ENCODE results near the gene FAM222B. TPM values are rescaled to one million over a fixed set of nuclear protein-coding genes. Genes with fewer than 3 reads are reported as not detected.

Gene FAM222B
- total and polyA plus RNA-seq, 9 of the 15 experiments (the other 6 are each of a cell fraction or from before 2014, with no cell fraction given) = 4.0 to 34.6 (median 7.5) TPM

DNA sequence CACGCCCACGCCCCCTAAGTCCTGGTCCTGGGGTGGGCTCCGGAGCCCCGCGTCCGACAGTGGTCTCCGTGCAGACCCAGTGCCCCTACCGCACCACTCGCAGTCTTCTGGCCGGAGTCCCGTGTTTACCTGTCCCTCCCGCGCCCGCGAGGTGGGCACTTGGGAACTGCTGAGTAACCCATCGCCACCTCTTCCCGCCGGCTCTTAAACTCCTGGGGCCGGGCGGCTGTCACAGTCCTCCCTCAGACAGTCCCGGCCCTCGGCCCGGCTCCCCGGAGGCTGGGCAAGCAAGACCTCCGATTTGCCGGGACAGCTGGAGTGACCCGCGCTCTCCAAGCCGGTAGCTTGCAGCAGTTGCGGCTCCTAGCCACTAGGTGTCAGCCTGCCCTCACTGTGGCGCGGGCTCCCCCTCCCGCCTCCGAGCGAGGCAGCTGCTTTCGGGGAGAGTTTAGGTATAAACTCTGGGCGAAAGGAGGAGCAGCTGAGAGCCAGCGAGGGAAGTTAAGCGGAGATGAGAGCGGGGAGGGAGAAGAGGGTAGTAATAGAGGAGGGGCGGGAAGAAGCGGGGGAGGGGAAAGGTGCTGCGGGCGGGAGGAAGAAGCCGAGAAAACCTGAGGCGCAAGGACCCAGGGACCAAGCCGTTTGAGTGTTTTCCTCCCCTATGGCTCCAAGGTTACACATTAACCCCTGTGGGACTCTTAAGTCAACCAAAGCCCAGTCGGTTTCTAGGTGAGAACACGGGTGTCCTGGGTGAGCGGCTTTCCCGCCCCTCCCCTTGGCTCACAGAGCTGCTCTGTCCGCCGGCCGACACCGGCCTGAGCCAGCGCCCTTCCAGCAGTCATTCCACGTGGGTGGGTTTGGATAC lies 115.7 kb downstream of the FAM222B start (continued):
- peak; percentile 70 for TF ChIP-seq HMGN3 (IDR thresholded peaks at IDR 0.05; ENCODE audit: borderline replicate concordance, extremely low read depth, insufficient read length, low read depth, low read length)
- peak; percentile 31 for TF ChIP-seq PCBP1 (IDR thresholded peaks at IDR 0.05; ENCODE audit: low read depth, low read length, poor library complexity, severe bottlenecking)
- no peak for TF ChIP-seq ZNF347 (CRISPR knock-in tag; IDR thresholded peaks at IDR 0.05; ENCODE audit: low read depth)
- TF ChIP-seq FIP1L1 (IDR thresholded peaks at IDR 0.05; ENCODE audit: low read depth, low read length, poor library complexity, severe bottlenecking) = peak; percentile 89
- no peak for TF ChIP-seq CHCHD3 (CRISPR knock-in tag; IDR thresholded peaks at IDR 0.05)
- no peak for TF ChIP-seq TFAM (CRISPR knock-in tag; conservative IDR thresholded peaks at IDR 0.05)
- TF ChIP-seq IRF9 (tag; IDR thresholded peaks at IDR 0.05) = no peak
- TF ChIP-seq, protein P1, sequence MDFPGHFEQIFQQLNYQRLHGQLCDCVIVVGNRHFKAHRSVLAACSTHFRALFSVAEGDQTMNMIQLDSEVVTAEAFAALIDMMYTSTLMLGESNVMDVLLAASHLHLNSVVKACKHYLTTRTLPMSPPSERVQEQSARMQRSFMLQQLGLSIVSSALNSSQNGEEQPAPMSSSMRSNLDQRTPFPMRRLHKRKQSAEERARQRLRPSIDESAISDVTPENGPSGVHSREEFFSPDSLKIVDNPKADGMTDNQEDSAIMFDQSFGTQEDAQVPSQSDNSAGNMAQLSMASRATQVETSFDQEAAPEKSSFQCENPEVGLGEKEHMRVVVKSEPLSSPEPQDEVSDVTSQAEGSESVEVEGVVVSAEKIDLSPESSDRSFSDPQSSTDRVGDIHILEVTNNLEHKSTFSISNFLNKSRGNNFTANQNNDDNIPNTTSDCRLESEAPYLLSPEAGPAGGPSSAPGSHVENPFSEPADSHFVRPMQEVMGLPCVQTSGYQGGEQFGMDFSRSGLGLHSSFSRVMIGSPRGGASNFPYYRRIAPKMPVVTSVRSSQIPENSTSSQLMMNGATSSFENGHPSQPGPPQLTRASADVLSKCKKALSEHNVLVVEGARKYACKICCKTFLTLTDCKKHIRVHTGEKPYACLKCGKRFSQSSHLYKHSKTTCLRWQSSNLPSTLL (IDR thresholded peaks at IDR 0.05) = no peak
- peak; percentile 96 for TF ChIP-seq LCOR (CRISPR knock-in tag; IDR thresholded peaks at IDR 0.05)
- 0 out of 2 replicates have a peak, but pooled peaks have one; percentile 42 for TF ChIP-seq BMI1 (IDR thresholded peaks at IDR 0.05; ENCODE audit: low read length)
- TF ChIP-seq, protein P2, sequence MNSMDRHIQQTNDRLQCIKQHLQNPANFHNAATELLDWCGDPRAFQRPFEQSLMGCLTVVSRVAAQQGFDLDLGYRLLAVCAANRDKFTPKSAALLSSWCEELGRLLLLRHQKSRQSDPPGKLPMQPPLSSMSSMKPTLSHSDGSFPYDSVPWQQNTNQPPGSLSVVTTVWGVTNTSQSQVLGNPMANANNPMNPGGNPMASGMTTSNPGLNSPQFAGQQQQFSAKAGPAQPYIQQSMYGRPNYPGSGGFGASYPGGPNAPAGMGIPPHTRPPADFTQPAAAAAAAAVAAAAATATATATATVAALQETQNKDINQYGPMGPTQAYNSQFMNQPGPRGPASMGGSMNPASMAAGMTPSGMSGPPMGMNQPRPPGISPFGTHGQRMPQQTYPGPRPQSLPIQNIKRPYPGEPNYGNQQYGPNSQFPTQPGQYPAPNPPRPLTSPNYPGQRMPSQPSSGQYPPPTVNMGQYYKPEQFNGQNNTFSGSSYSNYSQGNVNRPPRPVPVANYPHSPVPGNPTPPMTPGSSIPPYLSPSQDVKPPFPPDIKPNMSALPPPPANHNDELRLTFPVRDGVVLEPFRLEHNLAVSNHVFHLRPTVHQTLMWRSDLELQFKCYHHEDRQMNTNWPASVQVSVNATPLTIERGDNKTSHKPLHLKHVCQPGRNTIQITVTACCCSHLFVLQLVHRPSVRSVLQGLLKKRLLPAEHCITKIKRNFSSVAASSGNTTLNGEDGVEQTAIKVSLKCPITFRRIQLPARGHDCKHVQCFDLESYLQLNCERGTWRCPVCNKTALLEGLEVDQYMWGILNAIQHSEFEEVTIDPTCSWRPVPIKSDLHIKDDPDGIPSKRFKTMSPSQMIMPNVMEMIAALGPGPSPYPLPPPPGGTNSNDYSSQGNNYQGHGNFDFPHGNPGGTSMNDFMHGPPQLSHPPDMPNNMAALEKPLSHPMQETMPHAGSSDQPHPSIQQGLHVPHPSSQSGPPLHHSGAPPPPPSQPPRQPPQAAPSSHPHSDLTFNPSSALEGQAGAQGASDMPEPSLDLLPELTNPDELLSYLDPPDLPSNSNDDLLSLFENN (IDR thresholded peaks at IDR 0.05; ENCODE audit: low read depth in 2 of 2, low read length in 2 of 2) = peak in 1 of 2 experiments; percentile 18; a peak in 1 of 4 replicates
- peak; percentile 75 for TF ChIP-seq E2F8 (IDR thresholded peaks at IDR 0.05; ENCODE audit: low read depth, partially characterized antibody)
- TF ChIP-seq PHTF2 (CRISPR knock-in tag; IDR thresholded peaks at IDR 0.05) = no peak
- no peak for TF ChIP-seq ZNF280B (CRISPR knock-in tag; IDR thresholded peaks at IDR 0.05)

Data from K562 (cell line).